GM12891 (cell line): ENCODE data around the gene SLC22A9.
"Not testable (repeated sequence)": the region's sequence is repeated elsewhere in the genome, so short reads cannot be mapped to it uniquely, and the experiment has no call there.

Experiments
- POLR2AphosphoS5 ChIP-seq: IDR thresholded peaks from 2 replicates; pipeline ENCODE4 v1.6.1; 2011; ENCODE audit warnings: low read depth, low read length, control low read depth
- TAF1 ChIP-seq: IDR thresholded peaks from 2 replicates; pipeline ENCODE4 v1.6.1; 2011; ENCODE audit warnings: low read depth, low read length, control low read depth

GRCh38 chr11:63435351-63435750 is 65.8 kb downstream of the SLC22A9 start:
- not testable (repeated sequence) for TF ChIP-seq TAF1, POLR2AphosphoS5
